NT2/D1 (cell line): ENCODE measurements around the gene DNAJB6.

ENCODE experiments used
- DNase-seq: peaks from one replicate; pipeline ENCODE4 v3.0.0-alpha.2; 2011; ENCODE audit warnings: low read depth, low spot score
- H3K27me3 ChIP-seq: 2 replicates; pipeline ENCODE4 v1.6.0; 2011; ENCODE audit warnings: mild to moderate bottlenecking; ENCODE audit not compliant: insufficient read length, insufficient read depth
- H3K36me3 ChIP-seq: 2 replicates; pipeline ENCODE4 v1.6.1; 2011; ENCODE audit warnings: mild to moderate bottlenecking, low read length, mixed read lengths; ENCODE audit not compliant: insufficient read depth, insufficient read length
- H3K4me1 ChIP-seq: 2 replicates; pipeline ENCODE4 v1.5.1; 2011; ENCODE audit not compliant: insufficient read depth, insufficient read length
- H3K4me3 ChIP-seq: 2 replicates; pipeline ENCODE4 v1.5.1; 2011; ENCODE audit warnings: low read depth; ENCODE audit not compliant: insufficient read length
- H3K9ac ChIP-seq: 2 replicates; pipeline ENCODE4 v1.6.0; 2011; ENCODE audit warnings: low read depth; ENCODE audit not compliant: insufficient read length
- H3K9me3 ChIP-seq: 2 replicates; pipeline ENCODE4 v1.5.1; 2011; ENCODE audit warnings: mild to moderate bottlenecking, low read length; ENCODE audit not compliant: insufficient read depth
- SUZ12 ChIP-seq: IDR thresholded peaks from 2 replicates; pipeline ENCODE4 v1.6.1; 2011; ENCODE audit not compliant: insufficient read length, insufficient read depth; ENCODE audit errors: extremely low read depth
- YY1 ChIP-seq: IDR thresholded peaks from 2 replicates; pipeline ENCODE4 v1.6.1; 2011; ENCODE audit not compliant: insufficient read length, insufficient read depth
- ZNF274 ChIP-seq: IDR thresholded peaks from 2 replicates; pipeline ENCODE4 v1.6.1; 2011; ENCODE audit warnings: mild to moderate bottlenecking, low read depth, low read length

Gene DNAJB6

GRCh38 chr7:157425137-157425731 is 88.4 kb downstream of the DNAJB6 start:
- H3K9ac ChIP-seq, result no peak overlapping the region

DNA sequence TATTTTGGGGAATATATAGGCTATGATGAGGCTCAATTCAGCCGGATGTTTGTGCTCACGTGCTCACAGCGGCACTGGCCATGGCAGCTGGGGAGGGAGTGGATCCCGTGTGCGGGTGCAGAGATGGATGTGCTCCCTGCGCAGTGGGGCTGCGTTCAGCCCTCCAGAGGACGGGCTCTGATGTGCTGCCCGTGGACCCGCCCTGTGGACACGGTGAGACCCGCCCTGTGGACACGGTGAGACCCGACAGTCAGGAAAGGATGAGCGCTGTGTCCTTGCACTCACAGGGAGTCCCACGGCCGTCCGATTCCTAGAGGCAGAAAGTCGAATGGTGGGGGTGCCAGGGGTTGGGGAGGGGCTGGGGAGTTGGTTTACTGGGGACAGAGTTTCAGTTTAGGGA is 89.0 kb downstream of the DNAJB6 start:
- Histone ChIP-seq H3K9ac (no peak overlapping the region), H3K27me3 (no peaks in the 10 kb centered on the region), H3K36me3 (peaks cover 3% of the 10 kb centered on the region), H3K4me3 (no peak overlapping the region), H3K4me1 (no peaks in the 10 kb centered on the region), H3K9me3 (no peaks in the 10 kb centered on the region)
- TF ChIP-seq YY1, result no peak
- TF ChIP-seq ZNF274, result no peak
- no peak for TF ChIP-seq SUZ12
- DNase-seq, result no peak

More at GRCh38 chr7:157425137-157425731, 88.4 kb downstream of the DNAJB6 start:
- H3K27me3 ChIP-seq, result no peaks in the 10 kb centered on the region
- no peaks in the 10 kb centered on the region for H3K9me3 ChIP-seq
- DNase-seq, result no peak
- no peak overlapping the region for H3K4me3 ChIP-seq
- no peak for TF ChIP-seq SUZ12
- TF ChIP-seq YY1, result no peak
- TF ChIP-seq ZNF274, result no peak
- no peaks in the 10 kb centered on the region for H3K4me1 ChIP-seq
- peaks cover 3% of the 10 kb centered on the region for H3K36me3 ChIP-seq

DNA sequence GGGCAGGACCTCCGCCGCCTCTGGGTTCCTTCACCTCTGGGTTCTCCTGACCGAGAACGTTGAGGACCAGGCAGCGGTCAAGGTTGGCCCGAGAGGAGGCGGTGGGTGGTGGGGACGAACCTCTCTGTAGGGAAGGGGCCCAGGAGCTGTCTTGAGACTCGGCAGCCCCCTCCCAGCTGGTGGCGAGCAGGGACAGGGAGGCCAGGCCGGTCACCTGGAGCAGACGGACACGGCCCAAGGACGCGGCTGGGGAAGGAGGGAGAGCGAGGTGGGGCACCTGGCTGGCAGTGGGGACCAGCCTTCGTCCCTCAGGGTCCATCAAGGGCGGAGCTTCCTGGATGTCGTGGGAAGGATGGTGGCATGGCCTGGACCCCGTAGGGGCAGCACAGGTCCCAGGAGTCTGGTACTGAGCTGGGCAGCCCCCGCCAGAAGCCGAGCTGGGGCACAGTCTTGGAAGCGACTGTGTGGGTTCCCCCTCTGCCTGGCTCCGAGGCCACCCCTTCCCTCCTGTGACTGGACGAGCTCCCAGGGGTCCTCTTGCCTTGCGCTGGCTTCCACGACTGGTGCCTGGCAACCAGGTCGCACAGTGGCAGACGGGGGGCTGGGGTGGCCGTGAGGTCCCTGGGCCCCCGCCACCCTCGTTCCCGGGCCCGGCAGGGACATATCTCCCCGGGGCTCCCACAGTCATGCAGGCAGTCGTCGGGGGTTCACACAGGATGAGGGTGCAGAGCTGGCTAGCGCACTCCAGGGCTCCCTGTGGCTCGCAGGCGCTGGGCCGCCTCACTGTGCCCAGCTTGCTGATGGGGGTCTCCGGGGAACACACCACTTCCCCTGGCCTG is 89.9 kb downstream of the DNAJB6 start:
- no peak for DNase-seq
- TF ChIP-seq SUZ12 (no peak), ZNF274 (no peak), YY1 (no peak)
- H3K27me3 ChIP-seq, result no peaks in the 10 kb centered on the region
- no peaks in the 10 kb centered on the region for H3K4me1 ChIP-seq
- H3K36me3 ChIP-seq, result peaks cover 3% of the 10 kb centered on the region
- no peak overlapping the region for H3K4me3 ChIP-seq
- H3K9ac ChIP-seq, result no peak overlapping the region
- H3K9me3 ChIP-seq, result no peaks in the 10 kb centered on the region

DNA sequence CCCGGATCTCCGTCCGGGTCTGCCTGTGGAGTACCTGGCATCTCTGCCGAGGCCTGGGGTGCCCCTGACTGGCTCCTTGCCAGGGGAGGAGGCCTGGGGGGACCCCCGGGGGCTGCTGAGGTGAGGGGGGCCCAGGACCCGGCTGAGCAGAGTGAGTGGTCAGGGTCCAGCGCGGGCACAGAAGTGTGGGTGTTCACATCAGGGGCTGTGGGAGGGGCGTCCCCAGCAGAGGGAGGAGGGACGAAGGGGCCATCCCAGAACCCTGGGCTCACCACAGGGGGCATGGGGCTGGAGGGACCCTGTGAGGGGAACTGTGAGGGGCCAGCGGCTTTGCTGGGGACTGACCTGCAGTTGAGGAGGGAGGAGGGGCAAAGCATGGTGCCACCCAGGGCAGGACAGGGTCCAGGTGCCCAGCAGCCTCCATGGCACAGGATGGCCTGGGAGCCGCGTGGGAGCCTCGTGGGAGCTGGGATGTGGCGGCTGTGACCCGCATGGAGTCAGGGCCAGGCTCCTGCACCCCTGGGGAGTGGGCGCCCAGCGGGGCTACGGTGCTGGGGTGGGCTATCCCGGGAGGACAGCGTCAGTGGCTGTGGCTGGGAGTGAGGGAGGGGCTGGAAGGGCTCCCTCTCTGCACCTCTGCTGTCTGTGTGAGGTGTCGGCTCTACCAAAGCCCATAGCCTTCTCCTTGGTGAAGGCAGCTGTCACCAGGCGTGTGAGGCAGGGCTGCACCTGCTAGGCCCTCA is 91.2 kb downstream of the DNAJB6 start:
- peaks cover 6% of the 10 kb centered on the region for H3K4me1 ChIP-seq
- no peak for DNase-seq
- no peaks in the 10 kb centered on the region for H3K36me3 ChIP-seq
- no peak overlapping the region for H3K9ac ChIP-seq
- TF ChIP-seq SUZ12 (no peak), ZNF274 (no peak), YY1 (no peak)
- no peaks in the 10 kb centered on the region for H3K27me3 ChIP-seq
- no peak overlapping the region for H3K4me3 ChIP-seq
- no peaks in the 10 kb centered on the region for H3K9me3 ChIP-seq

DNA sequence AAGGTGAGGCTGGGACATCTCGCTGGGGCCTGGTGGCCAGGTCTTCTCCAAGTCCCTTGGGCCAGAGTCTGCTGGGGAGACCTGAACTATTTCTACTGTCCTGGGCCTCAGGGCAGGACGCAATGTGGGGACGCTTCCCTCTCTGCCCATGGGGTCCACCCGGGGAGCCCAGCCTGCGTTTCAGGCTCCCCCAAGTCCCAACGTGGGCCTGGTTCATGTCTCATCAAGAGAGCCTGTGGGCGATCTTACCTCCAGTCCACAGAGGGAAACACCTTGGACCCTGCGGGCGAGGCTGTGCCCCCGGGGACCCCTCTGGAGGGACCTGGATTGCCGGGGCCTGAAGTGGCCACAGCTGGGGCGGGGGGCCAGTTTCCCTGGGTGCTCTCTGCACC is 91.7 kb downstream of the DNAJB6 start:
- Histone ChIP-seq H3K9me3 (no peaks in the 10 kb centered on the region), H3K9ac (no peak overlapping the region), H3K27me3 (no peaks in the 10 kb centered on the region), H3K4me3 (no peak overlapping the region), H3K4me1 (peaks cover 6% of the 10 kb centered on the region), H3K36me3 (no peaks in the 10 kb centered on the region)
- DNase-seq, result no peak
- no peak for TF ChIP-seq ZNF274
- no peak for TF ChIP-seq SUZ12
- TF ChIP-seq YY1, result no peak

DNA sequence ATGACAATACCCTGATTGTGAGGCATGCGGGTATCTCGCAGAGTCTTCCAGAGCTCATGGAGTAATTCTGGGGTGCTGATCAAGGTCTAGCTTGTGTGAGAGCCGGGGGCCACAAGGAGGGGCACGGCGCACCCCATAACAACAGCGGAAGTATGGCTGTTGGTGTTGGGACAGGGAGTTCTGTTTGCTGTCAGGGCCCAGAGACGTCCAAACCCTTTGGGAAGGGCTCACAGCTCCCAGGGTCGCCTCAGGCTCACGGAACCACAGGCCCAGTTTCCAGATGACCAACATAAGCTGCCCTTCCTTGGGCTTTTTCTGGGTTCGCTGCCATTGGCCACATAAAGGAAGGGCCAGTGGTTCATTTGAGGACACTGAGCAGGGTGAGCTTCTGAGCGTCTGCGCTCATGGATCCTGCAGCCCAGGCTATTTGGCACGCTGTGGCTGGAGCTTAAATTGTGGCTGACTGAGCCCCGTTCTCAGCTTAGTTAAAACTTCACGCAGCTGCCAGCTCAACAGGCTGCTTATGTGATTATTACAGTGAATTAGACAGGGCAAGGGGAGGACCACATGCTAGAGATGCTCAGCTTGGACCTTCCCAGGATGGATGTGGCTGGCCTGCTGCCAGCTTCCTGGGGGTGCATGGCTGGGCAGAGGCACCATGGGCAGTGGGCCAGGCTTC is 92.3 kb downstream of the DNAJB6 start:
- TF ChIP-seq SUZ12, result no peak
- no peak for TF ChIP-seq ZNF274
- no peak for TF ChIP-seq YY1
- Histone ChIP-seq H3K4me1 (peaks cover 6% of the 10 kb centered on the region), H3K36me3 (no peaks in the 10 kb centered on the region), H3K9me3 (no peaks in the 10 kb centered on the region), H3K4me3 (no peak overlapping the region), H3K9ac (no peak overlapping the region), H3K27me3 (no peaks in the 10 kb centered on the region)
- DNase-seq, result no peak

- Histone ChIP-seq H3K9me3 (no peaks in the 10 kb centered on the region), H3K4me3 (no peak overlapping the region), H3K4me1 (peaks cover 6% of the 10 kb centered on the region), H3K36me3 (no peaks in the 10 kb centered on the region), H3K9ac (no peak overlapping the region), H3K27me3 (no peaks in the 10 kb centered on the region)
- DNase-seq, result no peak
- TF ChIP-seq YY1 (no peak), SUZ12 (no peak), ZNF274 (no peak)
Measured at GRCh38 chr7:157429680-157430224, 92.9 kb downstream of the DNAJB6 start.
